HEK293T (cell line): ENCODE measurements around the gene SIRPA.

Experiments used
- ARNT ChIP-seq: fragments of 450-650 bp; IDR thresholded peaks from 2 replicates; pipeline ENCODE4 v1.6.1; 2017; ENCODE audit warnings: mild to moderate bottlenecking
- BHLHE40 ChIP-seq: fragments of 450-650 bp; IDR thresholded peaks from 2 replicates; pipeline ENCODE4 v1.6.1; 2016; ENCODE audit warnings: mild to moderate bottlenecking, moderate library complexity, borderline replicate concordance
- ELF4 ChIP-seq: fragments of 450-650 bp; IDR thresholded peaks from 2 replicates; pipeline ENCODE4 v1.6.1; 2017; ENCODE audit warnings: antibody characterized with exemption
- FOXA1 ChIP-seq: fragments of 450-650 bp; IDR thresholded peaks from 2 replicates; pipeline ENCODE4 v1.6.1; 2016; ENCODE audit warnings: mild to moderate bottlenecking
- FOXK2 ChIP-seq: fragments of 450-650 bp; IDR thresholded peaks from 2 replicates; pipeline ENCODE4 v1.6.1; 2016; ENCODE audit warnings: mild to moderate bottlenecking
- FOXM1 ChIP-seq: fragments of 450-650 bp; IDR thresholded peaks from 2 replicates; pipeline ENCODE4 v1.6.1; 2017; ENCODE audit warnings: mild to moderate bottlenecking, borderline replicate concordance
- L3MBTL2 ChIP-seq: fragments of 450-650 bp; conservative IDR thresholded peaks from 2 replicates; pipeline ENCODE4 v1.6.1; 2016; ENCODE audit warnings: mild to moderate bottlenecking
- LEF1 ChIP-seq: fragments of 450-650 bp; IDR thresholded peaks from 2 replicates; pipeline ENCODE4 v1.6.1; 2017; ENCODE audit warnings: mild to moderate bottlenecking, borderline replicate concordance
- NFRKB ChIP-seq: fragments of 450-650 bp; IDR thresholded peaks from 2 replicates; pipeline ENCODE4 v1.6.1; 2016; ENCODE audit warnings: mild to moderate bottlenecking, moderate library complexity
- PKNOX1 ChIP-seq: fragments of 450-650 bp; IDR thresholded peaks from 2 replicates; pipeline ENCODE4 v1.6.1; 2016
- SP1 ChIP-seq: fragments of 450-650 bp; IDR thresholded peaks from 2 replicates; pipeline ENCODE4 v1.6.1; 2017
- SUZ12 ChIP-seq: fragments of 450-650 bp; IDR thresholded peaks from 2 replicates; pipeline ENCODE4 v1.6.1; 2016; ENCODE audit warnings: mild to moderate bottlenecking
- TARDBP ChIP-seq: fragments of 450-650 bp; IDR thresholded peaks from 2 replicates; pipeline ENCODE4 v1.6.1; 2016
- ZNF384 ChIP-seq: fragments of 450-650 bp; IDR thresholded peaks from 2 replicates; pipeline ENCODE4 v1.6.1; 2016

- no peak for TF ChIP-seq L3MBTL2
- TF ChIP-seq SP1 = no peak
- no peak for TF ChIP-seq BHLHE40
- TF ChIP-seq SUZ12 = no peak
- no peak for TF ChIP-seq FOXK2
- TF ChIP-seq ZNF384 = no peak
- TF ChIP-seq ARNT = no peak
- no peak for TF ChIP-seq NFRKB
- TF ChIP-seq FOXA1 = no peak
- no peak for TF ChIP-seq ELF4
- no peak for TF ChIP-seq FOXM1
- TF ChIP-seq PKNOX1 = no peak
- no peak for TF ChIP-seq TARDBP
- no peak for TF ChIP-seq LEF1
Observed at GRCh38 chr20:1895674-1896483, 672 bp downstream of the SIRPA start.
